BLaER1 treated with 17β-estradiol and CSF1 and Interleukin-3, amounts not matched to agents 10 nM and 100 nM (cell line): ENCODE data around the gene PHC1.
A peak's percentile ranks its signal among the peaks of the same experiment; 100 is the strongest.

Source experiments
- H3K27ac ChIP-seq, 11 experiments: shearing (Covaris generic); formaldehyde crosslinking; 2 replicates each; pipeline ENCODE4 v1.8.1; 2022
- H3K27me3 ChIP-seq, 11 experiments: shearing (Covaris generic); formaldehyde crosslinking; 2 replicates each; pipeline ENCODE4 v1.8.1; 2022
- H3K36me3 ChIP-seq, 11 experiments: shearing (Covaris generic); formaldehyde crosslinking; 2 replicates each; pipeline ENCODE4 v1.8.1; 2022
- H3K4me1 ChIP-seq, 10 experiments: shearing (Covaris generic); formaldehyde crosslinking; 2 replicates each; pipeline ENCODE4 v1.8.1; 2022
- H3K4me2 ChIP-seq, 11 experiments: shearing (Covaris generic); formaldehyde crosslinking; 2 replicates each; pipeline ENCODE4 v1.8.1; 2022
- H3K4me3 ChIP-seq, 10 experiments: shearing (Covaris generic); formaldehyde crosslinking; 2 replicates each; pipeline ENCODE4 v1.8.1; 2022
- H3K9ac ChIP-seq, 11 experiments: shearing (Covaris generic); formaldehyde crosslinking; 2 replicates each; pipeline ENCODE4 v1.8.1; 2022
- H3K9me3 ChIP-seq, 11 experiments: shearing (Covaris generic); formaldehyde crosslinking; replicated peaks in 1 of 11; 2 replicates each; pipeline ENCODE4 v1.8.1; 2022
- H4K20me1 ChIP-seq, 11 experiments: shearing (Covaris generic); formaldehyde crosslinking; 2 replicates each; pipeline ENCODE4 v1.8.1; 2022
- Cebpa-rat ChIP-seq, 11 experiments: shearing (Covaris generic); IDR thresholded peaks; 2 replicates each; pipeline ENCODE4 v1.8.1; 2022

The PHC1 gene

GRCh38 chr12:8949342-8950220 lies 35.3 kb downstream of the PHC1 start, which contains the start of gene M6PR:
TSS of gene M6PR (minus strand) at chr12:8949645. CDS start at chr12:8946404, 3,241 bp downstream.
- Histone ChIP-seq H3K27me3 (no peaks in the 10 kb centered on the region), H4K20me1 (peaks cover 25 to 42% (median 39%) of the 10 kb centered on the region in 11 experiments; a peak in 21 of 22 replicates), H3K27ac (peak within 1 kb of the TSS; percentile 85 to 97 (median 92)), H3K9ac (peak within 1 kb of the TSS; percentile 85 to 97 (median 93)), H3K4me1 (peaks cover 23 to 43% (median 31%) of the 10 kb centered on the region in 10 experiments), H3K4me3 (peak within 1 kb of the TSS; percentile 76 to 95 (median 86)), H3K36me3 (peaks cover 36 to 52% (median 44%) of the 10 kb centered on the region in 11 experiments), H3K4me2 (peak within 1 kb of the TSS; percentile 71 to 96 (median 83)), H3K9me3 (peaks cover 17 to 30% (median 27%) of the 10 kb centered on the region in 11 experiments)
- no peak for TF ChIP-seq Cebpa-rat (IDR thresholded peaks at IDR 0.05)

GRCh38 chr12:8950221-8950527 lies 35.9 kb downstream of the PHC1 start:
- Histone ChIP-seq H3K27ac (peak overlapping the region; percentile 85 to 97 (median 92); a peak in 21 of 22 replicates), H3K9me3 (peaks cover 22 to 35% (median 33%) of the 10 kb centered on the region in 11 experiments), H3K4me3 (peak overlapping the region; percentile 76 to 95 (median 86)), H3K9ac (peak overlapping the region; percentile 85 to 97 (median 93)), H3K4me1 (peaks cover 23 to 37% (median 31%) of the 10 kb centered on the region in 10 experiments), H4K20me1 (peaks cover 25 to 36% (median 34%) of the 10 kb centered on the region in 11 experiments; a peak in 21 of 22 replicates), H3K4me2 (peak overlapping the region; percentile 71 to 91 (median 83)), H3K36me3 (peaks cover 35 to 49% (median 44%) of the 10 kb centered on the region in 11 experiments), H3K27me3 (no peaks in the 10 kb centered on the region)
- TF ChIP-seq Cebpa-rat (IDR thresholded peaks at IDR 0.05) = no peak

- no peak for TF ChIP-seq Cebpa-rat (IDR thresholded peaks at IDR 0.05)
- Histone ChIP-seq H3K4me3 (peak overlapping the region; percentile 76 to 95 (median 86)), H3K9ac (peak overlapping the region; percentile 85 to 97 (median 93)), H3K4me1 (peaks cover 23 to 34% (median 31%) of the 10 kb centered on the region in 10 experiments), H4K20me1 (peaks cover 25 to 30% (median 26%) of the 10 kb centered on the region in 11 experiments; a peak in 21 of 22 replicates), H3K4me2 (peak overlapping the region; percentile 71 to 91 (median 83)), H3K36me3 (peaks cover 35 to 49% (median 44%) of the 10 kb centered on the region in 11 experiments), H3K27ac (peak overlapping the region; percentile 85 to 97 (median 92); a peak in 20 of 22 replicates), H3K9me3 (peaks cover 29 to 43% (median 40%) of the 10 kb centered on the region in 11 experiments), H3K27me3 (no peaks in the 10 kb centered on the region)
Measured at GRCh38 chr12:8950702-8951478, 36.6 kb downstream of the PHC1 start.

- H3K9me3 ChIP-seq = peaks cover 36 to 51% (median 49%) of the 10 kb centered on the region in 11 experiments
- 0 out of 20 replicates have a peak overlapping the region, but pooled peaks of 1 of the 10 experiments have one; percentile 92 for H3K4me3 ChIP-seq
- TF ChIP-seq Cebpa-rat (IDR thresholded peaks at IDR 0.05) = no peak
- peak overlapping the region in 1 of 11 experiments; percentile 94; a peak in 1 of 22 replicates for H3K9ac ChIP-seq
- H3K4me1 ChIP-seq = peaks cover 20 to 29% (median 27%) of the 10 kb centered on the region in 10 experiments
- no peak overlapping the region; a peak in 1 of 22 replicates for H3K27ac ChIP-seq
- no peaks in the 10 kb centered on the region for H3K27me3 ChIP-seq
- H3K36me3 ChIP-seq = peaks cover 30 to 49% (median 40%) of the 10 kb centered on the region in 11 experiments
- H4K20me1 ChIP-seq = peaks cover 17 to 22% (median 18%) of the 10 kb centered on the region in 11 experiments; a peak in 21 of 22 replicates
- H3K4me2 ChIP-seq = peak overlapping the region in 7 of 11 experiments; percentile 71 to 91 (median 83); a peak in 9 of 22 replicates
Measured at GRCh38 chr12:8951744-8952143, 37.4 kb downstream of the PHC1 start.

- Histone ChIP-seq H3K4me1 (peaks cover 4 to 24% (median 10%) of the 10 kb centered on the region in 10 experiments; a peak in 18 of 20 replicates), H3K4me2 (no peak overlapping the region), H4K20me1 (peaks cover 0 to under 1% (median 0%) of the 10 kb centered on the region in 11 experiments; a peak in 2 of 22 replicates), H3K4me3 (no peak overlapping the region), H3K36me3 (peaks cover 22 to 43% (median 32%) of the 10 kb centered on the region in 11 experiments; a peak in 21 of 22 replicates), H3K9ac (no peak overlapping the region), H3K27me3 (no peaks in the 10 kb centered on the region), H3K27ac (no peak overlapping the region), H3K9me3 (peaks cover 36 to 54% (median 50%) of the 10 kb centered on the region in 11 experiments)
- no peak for TF ChIP-seq Cebpa-rat (IDR thresholded peaks at IDR 0.05)
Measured at GRCh38 chr12:8953773-8954402, 39.6 kb downstream of the PHC1 start.

DNA sequence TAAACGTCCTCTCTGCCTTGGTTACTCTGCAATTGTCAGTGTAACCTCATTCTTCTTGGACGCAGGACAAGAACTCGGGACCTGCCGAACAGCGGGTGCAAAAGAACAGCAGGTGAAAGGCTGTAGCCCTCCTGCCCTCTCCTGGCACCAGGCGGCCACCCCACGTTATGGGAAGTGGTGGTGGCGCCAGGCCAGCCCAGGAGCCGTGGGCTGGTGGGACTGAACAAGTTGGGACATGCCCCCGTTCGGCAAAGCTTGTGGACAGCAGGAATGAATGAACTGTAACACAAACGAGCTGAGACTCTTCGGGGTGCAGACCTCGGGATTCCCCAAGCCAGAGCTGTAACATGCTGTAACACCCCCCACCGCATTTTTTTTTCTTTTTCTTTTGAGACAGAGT lies 41.8 kb downstream of the PHC1 start:
- Histone ChIP-seq H3K27ac (no peak overlapping the region), H3K27me3 (no peaks in the 10 kb centered on the region), H3K36me3 (peaks cover 22 to 43% (median 32%) of the 10 kb centered on the region in 11 experiments; a peak in 21 of 22 replicates), H3K4me3 (no peak overlapping the region), H3K9me3 (peaks cover 36 to 54% (median 50%) of the 10 kb centered on the region in 11 experiments), H3K9ac (no peak overlapping the region), H3K4me2 (no peak overlapping the region), H3K4me1 (peaks cover 3 to 23% (median 6%) of the 10 kb centered on the region in 10 experiments; a peak in 18 of 20 replicates), H4K20me1 (no peaks in the 10 kb centered on the region)
- TF ChIP-seq Cebpa-rat (IDR thresholded peaks at IDR 0.05) = no peak

DNA sequence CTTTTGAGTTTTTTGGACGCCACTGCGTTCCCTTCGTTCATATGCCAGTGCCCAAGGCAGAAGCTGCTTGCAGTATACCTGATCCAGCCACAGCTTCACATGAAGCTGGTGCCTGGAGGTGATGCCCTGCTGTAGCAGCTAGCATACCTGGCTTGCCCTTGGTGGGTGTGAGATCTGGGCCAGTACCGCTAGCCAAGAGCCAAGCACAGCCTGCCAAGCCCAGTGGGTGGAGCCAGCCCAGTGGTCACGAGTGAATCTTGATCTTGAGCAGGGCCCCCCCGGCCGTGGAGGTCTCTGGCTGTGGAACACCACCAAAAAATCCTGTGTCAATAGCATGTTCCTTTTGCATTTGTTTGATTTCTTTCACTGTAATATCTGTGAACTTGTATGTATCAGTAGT lies 42.5 kb downstream of the PHC1 start:
- Histone ChIP-seq H3K9me3 (peaks cover 36 to 52% (median 50%) of the 10 kb centered on the region in 11 experiments), H3K27ac (no peak overlapping the region), H4K20me1 (no peaks in the 10 kb centered on the region), H3K9ac (no peak overlapping the region), H3K4me2 (no peak overlapping the region), H3K4me3 (no peak overlapping the region), H3K27me3 (no peaks in the 10 kb centered on the region), H3K36me3 (peaks cover 22 to 43% (median 32%) of the 10 kb centered on the region in 11 experiments; a peak in 21 of 22 replicates), H3K4me1 (peaks cover 0 to 16% (median under 1%) of the 10 kb centered on the region in 10 experiments; a peak in 7 of 20 replicates)
- TF ChIP-seq Cebpa-rat (IDR thresholded peaks at IDR 0.05) = no peak

DNA sequence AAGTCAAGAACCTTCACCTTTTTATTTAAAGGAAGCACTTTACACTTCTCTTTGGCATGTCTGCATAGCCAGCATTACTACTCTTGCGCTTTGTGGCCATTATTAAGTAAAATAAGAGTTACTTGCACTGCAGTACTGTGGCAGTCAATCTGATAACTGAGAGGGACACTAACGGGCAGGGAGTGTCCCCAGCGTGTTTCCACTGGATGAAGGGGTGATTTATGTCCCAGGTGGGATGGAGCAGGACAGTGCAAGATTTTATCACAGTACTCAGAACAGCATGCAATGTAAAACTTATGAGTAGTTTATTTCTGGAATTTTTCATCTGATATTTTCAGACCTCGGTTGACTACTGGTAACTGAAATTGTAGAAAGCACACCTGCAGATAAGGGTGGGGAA lies 43.3 kb downstream of the PHC1 start:
- Histone ChIP-seq H3K9me3 (peaks cover 35 to 47% (median 44%) of the 10 kb centered on the region in 11 experiments), H3K36me3 (peaks cover 22 to 39% (median 32%) of the 10 kb centered on the region in 11 experiments; a peak in 21 of 22 replicates), H3K4me2 (peak overlapping the region in 2 of 11 experiments; percentile 16 to 42; a peak in 3 of 22 replicates), H3K27ac (no peak overlapping the region), H3K27me3 (no peaks in the 10 kb centered on the region), H3K9ac (no peak overlapping the region), H3K4me1 (peaks cover 0 to 11% (median 0%) of the 10 kb centered on the region in 10 experiments; a peak in 4 of 20 replicates), H4K20me1 (no peaks in the 10 kb centered on the region), H3K4me3 (no peak overlapping the region)
- no peak for TF ChIP-seq Cebpa-rat (IDR thresholded peaks at IDR 0.05)
